ACC112 (cell line): Measurements from ENCODE around the gene VWA5B2.

Experiments
- H2AFZ ChIP-seq: fragments of 200-600 bp; sonication (generic); one replicate; pipeline ENCODE4 v1.6.0; 2017; ENCODE audit warnings: antibody characterized with exemption, low read length; ENCODE audit not compliant: unreplicated experiment
- H3K27ac ChIP-seq: fragments of 200-600 bp; sonication (generic); 2 replicates; pipeline ENCODE4 v1.5.1; 2014; ENCODE audit warnings: low read depth, mild to moderate bottlenecking, antibody characterized with exemption, low read length, moderate library complexity
- H3K27me3 ChIP-seq: fragments of 200-600 bp; sonication (generic); 2 replicates; pipeline ENCODE4 v1.6.1; 2014; ENCODE audit warnings: mild to moderate bottlenecking, antibody characterized with exemption, low read length, moderate library complexity, mixed read lengths; ENCODE audit not compliant: insufficient read depth
- H3K36me3 ChIP-seq: fragments of 200-600 bp; sonication (generic); 2 replicates; pipeline ENCODE4 v1.6.1; 2016; ENCODE audit warnings: mild to moderate bottlenecking, antibody characterized with exemption, low read length, moderate library complexity, mixed read lengths; ENCODE audit not compliant: insufficient read depth
- H3K4me1 ChIP-seq: fragments of 200-600 bp; sonication (generic); one replicate; pipeline ENCODE4 v1.6.1; 2016; ENCODE audit warnings: low read length, mixed read lengths; ENCODE audit not compliant: insufficient read depth, unreplicated experiment, control insufficient read depth
- H3K4me3 ChIP-seq: fragments of 200-600 bp; sonication (generic); 2 replicates; pipeline ENCODE4 v1.5.1; 2014; ENCODE audit warnings: mild to moderate bottlenecking, low read depth, low read length
- H3K79me2 ChIP-seq: fragments of 200-600 bp; sonication (generic); one replicate; pipeline ENCODE4 v1.6.0; 2016; ENCODE audit warnings: low read length; ENCODE audit not compliant: control insufficient read depth, unreplicated experiment, insufficient read depth

Gene VWA5B2

DNA sequence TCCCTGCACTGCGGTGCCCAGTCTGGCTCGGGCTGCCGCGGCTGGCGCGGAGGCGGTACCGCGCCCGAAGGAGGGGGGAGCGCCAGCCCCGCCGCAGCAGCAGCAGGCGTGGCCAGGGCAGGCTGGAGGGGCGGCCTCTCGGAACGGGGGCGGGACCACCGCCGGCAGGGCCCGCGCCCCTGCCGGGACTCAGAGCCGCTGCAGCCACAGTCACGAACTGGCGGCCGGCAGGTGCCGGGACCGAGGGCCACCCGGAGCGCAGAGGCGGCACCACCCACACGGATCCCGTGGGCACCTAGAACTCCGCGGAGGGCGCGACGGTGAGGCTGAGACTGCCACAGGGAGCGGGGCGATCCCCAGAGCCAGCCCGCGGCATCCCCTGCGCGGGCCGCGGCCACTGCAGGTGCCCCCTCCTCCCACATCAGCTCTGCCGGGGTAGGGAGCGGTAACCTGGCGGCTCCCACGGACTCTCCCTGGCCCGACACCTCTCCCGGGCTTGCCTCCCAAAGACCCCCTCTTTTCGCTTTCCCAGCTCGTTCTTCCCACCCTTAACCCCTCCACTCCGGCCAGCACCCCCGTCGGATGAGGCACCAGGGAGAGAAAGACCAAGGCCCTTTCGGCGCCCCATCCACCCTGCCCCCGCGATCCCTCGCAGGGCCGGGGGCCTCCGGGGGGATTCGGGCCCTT lies at the start of gene VWA5B2:
Gene VWA5B2, plus strand, starts transcription at position 192 of the 687 bp plus-strand sequence. CDS start 944 bp downstream, outside the sequence.
- Histone ChIP-seq H3K79me2 (no peaks in the 10 kb centered on the region), H3K27ac (no peak within 1 kb of the TSS), H3K36me3 (no peaks in the 10 kb centered on the region), H2AFZ (peak within 1 kb of the TSS; percentile 58), H3K4me3 (peak within 1 kb of the TSS; percentile 66), H3K4me1 (peaks cover 9% of the 10 kb centered on the region), H3K27me3 (peaks cover 61% of the 10 kb centered on the region)

DNA sequence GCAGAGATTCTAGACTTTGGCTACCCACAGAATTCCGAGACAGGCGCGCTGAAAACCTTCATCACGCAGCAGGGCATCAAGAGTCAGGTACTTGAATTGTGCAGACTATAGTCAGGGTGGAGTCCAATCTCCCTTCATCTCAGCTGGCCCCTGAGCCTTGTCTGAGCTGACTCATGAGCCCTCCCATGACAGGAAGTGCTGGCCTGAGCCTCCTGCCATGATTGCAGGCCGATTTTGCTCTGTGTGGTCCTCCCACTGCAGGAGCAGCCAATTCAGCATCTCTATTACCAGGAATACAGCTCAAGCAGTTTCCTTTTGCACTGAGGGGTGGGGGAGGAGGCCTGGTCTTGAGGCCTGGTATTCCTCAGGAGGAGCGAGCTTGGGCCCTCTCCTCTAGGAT lies 49.2 kb upstream of the VWA5B2 start:
- H3K79me2 ChIP-seq = peaks cover 65% of the 10 kb centered on the region
- H3K27me3 ChIP-seq = no peaks in the 10 kb centered on the region
- H3K4me3 ChIP-seq = no peak overlapping the region
- peaks cover 63% of the 10 kb centered on the region for H3K36me3 ChIP-seq
- peaks cover 51% of the 10 kb centered on the region for H3K4me1 ChIP-seq
- H2AFZ ChIP-seq = no peak overlapping the region
- H3K27ac ChIP-seq = peak overlapping the region; percentile 33

- Histone ChIP-seq H3K4me3 (no peak overlapping the region), H3K36me3 (peaks cover 65% of the 10 kb centered on the region)
These were observed 47.8 kb upstream of the VWA5B2 start for GRCh38 chr3:184181596-184181995.

DNA sequence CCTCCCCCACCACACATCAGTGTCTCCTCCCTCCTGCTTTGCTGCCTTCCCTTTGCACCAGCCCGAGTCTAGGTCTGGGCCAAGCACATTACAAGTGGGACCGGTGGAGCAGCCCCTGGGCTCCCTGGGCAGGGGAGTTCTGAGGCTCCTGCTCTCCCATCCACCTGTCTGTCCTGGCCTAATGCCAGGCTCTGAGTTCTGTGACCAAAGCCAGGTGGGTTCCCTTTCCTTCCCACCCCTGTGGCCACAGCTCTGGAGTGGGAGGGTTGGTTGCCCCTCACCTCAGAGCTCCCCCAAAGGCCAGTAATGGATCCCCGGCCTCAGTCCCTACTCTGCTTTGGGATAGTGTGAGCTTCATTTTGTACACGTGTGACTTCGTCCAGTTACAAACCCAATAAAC lies 45.7 kb upstream of the VWA5B2 start:
- H3K4me3 ChIP-seq = no peak overlapping the region
- H3K36me3 ChIP-seq = peaks cover 65% of the 10 kb centered on the region
- H3K4me1 ChIP-seq = peaks cover 48% of the 10 kb centered on the region
- H2AFZ ChIP-seq = no peak overlapping the region
- H3K27ac ChIP-seq = peak overlapping the region; percentile 20; the same call in 1 of the 2 replicates
- H3K27me3 ChIP-seq = no peaks in the 10 kb centered on the region
- H3K79me2 ChIP-seq = peaks cover 59% of the 10 kb centered on the region

More at GRCh38 chr3:184181596-184181995, 47.8 kb upstream of the VWA5B2 start:
- Histone ChIP-seq H2AFZ (no peak overlapping the region), H3K27me3 (no peaks in the 10 kb centered on the region), H3K27ac (no peak overlapping the region), H3K79me2 (peaks cover 59% of the 10 kb centered on the region), H3K4me1 (peaks cover 56% of the 10 kb centered on the region)

- Histone ChIP-seq H2AFZ (no peak overlapping the region), H3K4me1 (peaks cover 38% of the 10 kb centered on the region), H3K27me3 (no peaks in the 10 kb centered on the region), H3K36me3 (peaks cover 66% of the 10 kb centered on the region), H3K27ac (peak overlapping the region; percentile 94), H3K79me2 (peaks cover 59% of the 10 kb centered on the region), H3K4me3 (peak overlapping the region; percentile 98)
These were observed 44.7 kb upstream of the VWA5B2 start for GRCh38 chr3:184184546-184185230.

DNA sequence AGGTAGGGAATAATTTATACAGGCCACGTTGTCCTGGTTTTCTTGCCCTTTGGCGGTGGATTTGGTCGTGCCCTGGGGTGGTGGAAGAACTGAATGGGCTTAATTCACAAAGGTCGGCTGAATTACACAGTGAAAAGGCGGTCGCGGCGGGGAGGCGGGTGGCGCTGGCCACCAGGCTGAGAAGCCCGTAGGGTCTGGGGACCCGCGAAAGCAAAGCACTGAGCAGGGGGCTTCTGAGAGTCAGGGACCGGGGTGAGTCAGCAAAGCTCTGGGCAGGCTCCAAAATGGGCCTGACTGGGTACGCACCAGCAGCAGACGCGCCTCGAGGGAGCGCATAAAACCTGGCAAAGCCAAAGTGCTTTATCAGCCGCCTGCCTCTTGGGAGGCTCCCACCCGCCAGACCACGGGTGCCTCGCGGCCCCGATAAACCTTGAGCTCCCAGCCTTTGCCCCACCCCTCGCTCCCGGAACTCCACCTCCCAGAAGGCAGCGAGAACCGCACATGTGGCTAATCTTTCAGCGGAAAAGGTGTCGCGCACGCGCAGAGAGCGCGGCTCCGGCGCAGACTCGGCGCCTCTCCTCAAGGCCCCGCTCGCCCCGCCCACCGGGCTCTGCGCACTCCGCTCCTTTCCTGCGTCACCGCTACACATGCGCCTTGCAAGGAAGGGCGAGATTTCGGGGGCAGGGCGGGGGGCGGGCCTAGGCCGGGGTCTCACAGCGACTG lies 43.8 kb upstream of the VWA5B2 start:
- Histone ChIP-seq H3K27me3 (no peaks in the 10 kb centered on the region), H3K27ac (peak overlapping the region; percentile 94), H3K36me3 (peaks cover 66% of the 10 kb centered on the region), H3K4me3 (peak overlapping the region; percentile 98), H2AFZ (no peak overlapping the region), H3K4me1 (peaks cover 29% of the 10 kb centered on the region), H3K79me2 (peaks cover 58% of the 10 kb centered on the region)

- Histone ChIP-seq H3K4me3 (peak within 1 kb of the TSS; percentile 98), H3K27me3 (no peaks in the 10 kb centered on the region), H3K27ac (peak within 1 kb of the TSS; percentile 94), H3K36me3 (peaks cover 63% of the 10 kb centered on the region), H2AFZ (peak within 1 kb of the TSS; percentile 36), H3K4me1 (peaks cover 26% of the 10 kb centered on the region), H3K79me2 (peaks cover 51% of the 10 kb centered on the region)
These were observed 43.0 kb upstream of the VWA5B2 start, which contains the start of gene ABCF3 for GRCh38 chr3:184186184-184186901. TSS of gene ABCF3 (plus strand) at chr3:184186199. CDS start at chr3:184186208, 9 bp downstream.

- peak overlapping the region; percentile 94; the same call in 1 of the 2 replicates for H3K27ac ChIP-seq
- H3K4me1 ChIP-seq = peaks cover 26% of the 10 kb centered on the region
- H3K27me3 ChIP-seq = no peaks in the 10 kb centered on the region
- H3K79me2 ChIP-seq = peaks cover 46% of the 10 kb centered on the region
- H3K36me3 ChIP-seq = peaks cover 59% of the 10 kb centered on the region
- no peak overlapping the region for H2AFZ ChIP-seq
- H3K4me3 ChIP-seq = peak overlapping the region; percentile 98
These were observed 42.5 kb upstream of the VWA5B2 start for GRCh38 chr3:184186902-184187207.

DNA sequence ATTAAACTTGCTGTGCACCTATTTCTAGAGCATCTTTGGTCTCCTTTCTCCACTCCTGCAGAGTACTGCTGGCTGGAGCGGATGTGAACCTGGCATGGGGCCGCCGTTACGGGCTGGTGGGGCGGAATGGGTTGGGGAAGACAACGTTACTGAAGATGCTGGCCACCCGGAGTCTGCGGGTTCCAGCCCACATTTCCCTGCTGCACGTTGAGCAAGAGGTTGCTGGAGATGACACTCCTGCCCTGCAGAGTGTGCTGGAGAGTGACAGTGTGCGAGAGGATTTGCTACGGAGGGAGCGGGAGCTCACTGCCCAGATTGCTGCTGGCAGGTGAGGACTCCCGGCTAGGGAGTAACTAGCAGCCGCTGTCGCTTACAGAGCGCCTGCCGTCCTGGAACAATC lies 41.3 kb upstream of the VWA5B2 start:
- Histone ChIP-seq H3K79me2 (peaks cover 44% of the 10 kb centered on the region), H3K4me1 (peaks cover 26% of the 10 kb centered on the region), H3K27ac (no peak overlapping the region), H2AFZ (no peak overlapping the region), H3K27me3 (no peaks in the 10 kb centered on the region), H3K36me3 (peaks cover 46% of the 10 kb centered on the region), H3K4me3 (no peak overlapping the region; the same call in 1 of the 2 replicates)

DNA sequence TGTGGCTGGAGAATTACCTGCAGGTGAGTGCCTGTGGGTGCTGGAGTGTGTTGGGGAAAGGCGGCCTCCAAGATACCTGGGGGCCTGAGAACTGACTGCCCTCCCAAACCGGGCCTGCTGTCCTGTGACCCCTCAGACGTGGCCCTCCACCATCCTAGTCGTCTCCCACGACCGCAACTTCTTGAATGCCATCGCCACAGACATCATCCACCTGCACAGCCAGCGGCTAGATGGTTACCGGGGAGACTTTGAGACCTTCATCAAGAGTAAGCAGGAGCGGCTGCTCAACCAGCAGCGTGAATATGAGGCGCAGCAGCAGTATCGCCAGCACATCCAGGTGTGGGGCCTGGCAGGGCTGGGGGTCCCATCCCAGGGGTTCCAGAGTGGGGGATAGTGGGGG lies 40.0 kb upstream of the VWA5B2 start:
- peaks cover 44% of the 10 kb centered on the region for H3K79me2 ChIP-seq
- H3K36me3 ChIP-seq = peaks cover 35% of the 10 kb centered on the region

More for the DNA sequence above, 40.0 kb upstream of the VWA5B2 start:
- Histone ChIP-seq H3K27ac (no peak overlapping the region), H2AFZ (no peak overlapping the region), H3K4me3 (no peak overlapping the region), H3K4me1 (peaks cover 21% of the 10 kb centered on the region), H3K27me3 (no peaks in the 10 kb centered on the region)
